HEK293 (cell line): Measurements from ENCODE around the gene CMTM4.

ENCODE experiments used
- GLI2 ChIP-seq: fragments of 450-650 bp; formaldehyde crosslinking; IDR thresholded peaks from 2 replicates; pipeline ENCODE4; 2017; ENCODE audit warnings: missing biosample characterization, missing genetic modification characterization, low read depth, borderline replicate concordance
- IKZF3 ChIP-seq: fragments of 450-650 bp; IDR thresholded peaks from 2 replicates; pipeline ENCODE4 v1.5.0; 2018; ENCODE audit warnings: missing biosample characterization, mild to moderate bottlenecking, missing genetic modification characterization, moderate library complexity
- KLF9 ChIP-seq: fragments of 450-650 bp; formaldehyde crosslinking; IDR thresholded peaks from 2 replicates; pipeline ENCODE4 v1.5.1; 2016; ENCODE audit warnings: missing biosample characterization, missing genetic modification characterization, low read depth
- MYNN ChIP-seq: fragments of 450-650 bp; formaldehyde crosslinking; IDR thresholded peaks from 2 replicates; pipeline ENCODE4 v1.5.1; 2016; ENCODE audit warnings: missing biosample characterization, missing genetic modification characterization, borderline replicate concordance
- OSR2 ChIP-seq: fragments of 450-650 bp; formaldehyde crosslinking; IDR thresholded peaks from 2 replicates; pipeline ENCODE4 v1.5.1; 2016; ENCODE audit warnings: missing biosample characterization, missing genetic modification characterization
- REPIN1 ChIP-seq: fragments of 450-650 bp; formaldehyde crosslinking; IDR thresholded peaks from 2 replicates; pipeline ENCODE4 v1.5.1; 2017; ENCODE audit warnings: missing biosample characterization, missing genetic modification characterization, low read depth
- SP7 ChIP-seq: fragments of 450-650 bp; formaldehyde crosslinking; IDR thresholded peaks from 2 replicates; pipeline ENCODE4 v1.5.1; 2016; ENCODE audit warnings: missing biosample characterization, missing genetic modification characterization
- TRIM28 ChIP-seq: IDR thresholded peaks from 2 replicates; pipeline ENCODE4 v1.6.1; 2011; ENCODE audit warnings: low read length, control low read depth, borderline replicate concordance
- YY2 ChIP-seq: fragments of 450-650 bp; formaldehyde crosslinking; IDR thresholded peaks from 2 replicates; pipeline ENCODE4 v1.5.1; 2016; ENCODE audit warnings: missing biosample characterization, missing genetic modification characterization
- ZBTB48 ChIP-seq: fragments of 450-650 bp; formaldehyde crosslinking; IDR thresholded peaks from 2 replicates; pipeline ENCODE4 v1.5.1; 2016; ENCODE audit warnings: missing biosample characterization, missing genetic modification characterization
- ZNF10 ChIP-seq: fragments of 450-650 bp; formaldehyde crosslinking; IDR thresholded peaks from 2 replicates; pipeline ENCODE4 v1.5.1; 2017; ENCODE audit warnings: missing biosample characterization, missing genetic modification characterization
- ZNF138 ChIP-seq: fragments of 450-650 bp; formaldehyde crosslinking; IDR thresholded peaks from 2 replicates; pipeline ENCODE4 v1.5.1; 2016; ENCODE audit warnings: missing biosample characterization, missing genetic modification characterization, borderline replicate concordance
- ZNF37A ChIP-seq: fragments of 450-650 bp; IDR thresholded peaks from 2 replicates; pipeline ENCODE4 v1.5.1; 2018; ENCODE audit warnings: missing biosample characterization, missing genetic modification characterization
- ZNF473 ChIP-seq: fragments of 450-650 bp; formaldehyde crosslinking; IDR thresholded peaks from 2 replicates; pipeline ENCODE4 v1.5.1; 2017; ENCODE audit warnings: missing biosample characterization, missing genetic modification characterization
- ZNF544 ChIP-seq: fragments of 450-650 bp; formaldehyde crosslinking; IDR thresholded peaks from 2 replicates; pipeline ENCODE4 v1.5.0; 2017; ENCODE audit warnings: missing biosample characterization, missing genetic modification characterization
- ZNF660 ChIP-seq: fragments of 450-650 bp; IDR thresholded peaks from 2 replicates; pipeline ENCODE4 v1.5.1; 2018; ENCODE audit warnings: missing biosample characterization, mild to moderate bottlenecking, missing genetic modification characterization
- ZNF837 ChIP-seq: fragments of 450-650 bp; formaldehyde crosslinking; IDR thresholded peaks from 2 replicates; pipeline ENCODE4 v1.5.1; 2016; ENCODE audit warnings: missing biosample characterization, missing genetic modification characterization
- TF ChIP-seq, protein P1 (sequence below): fragments of 450-650 bp; formaldehyde crosslinking; IDR thresholded peaks from 2 replicates; pipeline ENCODE4 v1.5.1; 2016; ENCODE audit warnings: missing biosample characterization, missing genetic modification characterization
- TF ChIP-seq, protein P2 (sequence below): fragments of 450-650 bp; formaldehyde crosslinking; IDR thresholded peaks from 2 replicates; pipeline ENCODE4 v1.5.0; 2017; ENCODE audit warnings: missing biosample characterization, missing genetic modification characterization, borderline replicate concordance
- TF ChIP-seq, protein P3 (sequence below): fragments of 450-650 bp; IDR thresholded peaks from 2 replicates; pipeline ENCODE4 v1.5.1; 2018; ENCODE audit warnings: missing biosample characterization, missing genetic modification characterization
- TF ChIP-seq, protein P4 (sequence below): fragments of 450-650 bp; IDR thresholded peaks from 2 replicates; pipeline ENCODE4 v1.5.1; 2018; ENCODE audit warnings: missing biosample characterization, mild to moderate bottlenecking, missing genetic modification characterization
- TF ChIP-seq, protein P5 (sequence below): fragments of 450-650 bp; formaldehyde crosslinking; IDR thresholded peaks from 2 replicates; pipeline ENCODE4 v1.5.1; 2016; ENCODE audit warnings: missing biosample characterization, missing genetic modification characterization
- TF ChIP-seq, protein P6 (sequence below): fragments of 450-650 bp; formaldehyde crosslinking; IDR thresholded peaks from 2 replicates; pipeline ENCODE4 v1.5.1; 2017; ENCODE audit warnings: missing biosample characterization, missing genetic modification characterization
- TF ChIP-seq, protein P7 (sequence below): fragments of 450-650 bp; formaldehyde crosslinking; IDR thresholded peaks from 2 replicates; pipeline ENCODE4 v1.5.1; 2017; ENCODE audit warnings: missing biosample characterization, missing genetic modification characterization

CMTM4 gene

DNA sequence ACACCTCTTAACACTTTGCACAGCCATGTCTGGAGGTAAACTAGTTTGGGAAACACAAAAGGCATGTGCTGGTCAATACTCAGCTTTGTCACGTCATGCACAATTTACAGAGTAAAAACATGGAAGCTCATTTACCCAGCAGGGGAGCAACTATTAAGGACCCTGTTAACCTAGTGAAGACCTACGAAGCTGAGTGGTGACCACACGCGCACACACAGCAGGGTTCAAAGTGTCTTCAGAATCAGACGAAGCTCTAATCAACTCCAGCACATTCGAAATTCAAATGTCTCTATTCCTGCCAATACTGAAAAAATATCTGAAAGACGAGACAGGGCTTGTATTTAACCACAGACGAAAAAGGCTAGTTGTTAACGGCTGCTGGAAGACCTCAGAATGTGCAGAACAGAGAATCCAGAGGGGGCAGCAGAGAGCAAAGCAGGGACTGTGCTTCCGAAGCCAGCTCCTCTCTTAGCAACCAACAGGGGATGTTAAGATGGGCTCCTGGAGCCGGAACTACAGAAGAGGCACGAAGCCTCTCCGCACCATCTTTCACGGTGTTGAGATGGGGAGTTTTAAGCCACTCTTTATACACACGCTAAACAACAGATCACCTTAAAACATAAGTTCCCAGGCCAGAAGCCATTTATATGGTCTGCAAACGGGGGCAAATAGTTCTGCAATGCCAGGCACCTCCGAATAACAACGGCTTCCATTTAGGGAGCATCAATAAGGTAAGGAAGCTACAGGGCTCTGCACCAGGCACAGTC, 45.7 kb downstream of the CMTM4 start (continued):
- TF ChIP-seq, protein P1, sequence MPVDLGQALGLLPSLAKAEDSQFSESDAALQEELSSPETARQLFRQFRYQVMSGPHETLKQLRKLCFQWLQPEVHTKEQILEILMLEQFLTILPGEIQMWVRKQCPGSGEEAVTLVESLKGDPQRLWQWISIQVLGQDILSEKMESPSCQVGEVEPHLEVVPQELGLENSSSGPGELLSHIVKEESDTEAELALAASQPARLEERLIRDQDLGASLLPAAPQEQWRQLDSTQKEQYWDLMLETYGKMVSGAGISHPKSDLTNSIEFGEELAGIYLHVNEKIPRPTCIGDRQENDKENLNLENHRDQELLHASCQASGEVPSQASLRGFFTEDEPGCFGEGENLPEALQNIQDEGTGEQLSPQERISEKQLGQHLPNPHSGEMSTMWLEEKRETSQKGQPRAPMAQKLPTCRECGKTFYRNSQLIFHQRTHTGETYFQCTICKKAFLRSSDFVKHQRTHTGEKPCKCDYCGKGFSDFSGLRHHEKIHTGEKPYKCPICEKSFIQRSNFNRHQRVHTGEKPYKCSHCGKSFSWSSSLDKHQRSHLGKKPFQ, result no peak
- TF ChIP-seq, protein P2, sequence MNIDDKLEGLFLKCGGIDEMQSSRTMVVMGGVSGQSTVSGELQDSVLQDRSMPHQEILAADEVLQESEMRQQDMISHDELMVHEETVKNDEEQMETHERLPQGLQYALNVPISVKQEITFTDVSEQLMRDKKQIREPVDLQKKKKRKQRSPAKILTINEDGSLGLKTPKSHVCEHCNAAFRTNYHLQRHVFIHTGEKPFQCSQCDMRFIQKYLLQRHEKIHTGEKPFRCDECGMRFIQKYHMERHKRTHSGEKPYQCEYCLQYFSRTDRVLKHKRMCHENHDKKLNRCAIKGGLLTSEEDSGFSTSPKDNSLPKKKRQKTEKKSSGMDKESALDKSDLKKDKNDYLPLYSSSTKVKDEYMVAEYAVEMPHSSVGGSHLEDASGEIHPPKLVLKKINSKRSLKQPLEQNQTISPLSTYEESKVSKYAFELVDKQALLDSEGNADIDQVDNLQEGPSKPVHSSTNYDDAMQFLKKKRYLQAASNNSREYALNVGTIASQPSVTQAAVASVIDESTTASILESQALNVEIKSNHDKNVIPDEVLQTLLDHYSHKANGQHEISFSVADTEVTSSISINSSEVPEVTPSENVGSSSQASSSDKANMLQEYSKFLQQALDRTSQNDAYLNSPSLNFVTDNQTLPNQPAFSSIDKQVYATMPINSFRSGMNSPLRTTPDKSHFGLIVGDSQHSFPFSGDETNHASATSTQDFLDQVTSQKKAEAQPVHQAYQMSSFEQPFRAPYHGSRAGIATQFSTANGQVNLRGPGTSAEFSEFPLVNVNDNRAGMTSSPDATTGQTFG (tag by site-specific recombination), result no peak
- TF ChIP-seq, protein P3, sequence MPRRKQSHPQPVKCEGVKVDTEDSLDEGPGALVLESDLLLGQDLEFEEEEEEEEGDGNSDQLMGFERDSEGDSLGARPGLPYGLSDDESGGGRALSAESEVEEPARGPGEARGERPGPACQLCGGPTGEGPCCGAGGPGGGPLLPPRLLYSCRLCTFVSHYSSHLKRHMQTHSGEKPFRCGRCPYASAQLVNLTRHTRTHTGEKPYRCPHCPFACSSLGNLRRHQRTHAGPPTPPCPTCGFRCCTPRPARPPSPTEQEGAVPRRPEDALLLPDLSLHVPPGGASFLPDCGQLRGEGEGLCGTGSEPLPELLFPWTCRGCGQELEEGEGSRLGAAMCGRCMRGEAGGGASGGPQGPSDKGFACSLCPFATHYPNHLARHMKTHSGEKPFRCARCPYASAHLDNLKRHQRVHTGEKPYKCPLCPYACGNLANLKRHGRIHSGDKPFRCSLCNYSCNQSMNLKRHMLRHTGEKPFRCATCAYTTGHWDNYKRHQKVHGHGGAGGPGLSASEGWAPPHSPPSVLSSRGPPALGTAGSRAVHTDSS, result no peak
- TF ChIP-seq, protein P4, sequence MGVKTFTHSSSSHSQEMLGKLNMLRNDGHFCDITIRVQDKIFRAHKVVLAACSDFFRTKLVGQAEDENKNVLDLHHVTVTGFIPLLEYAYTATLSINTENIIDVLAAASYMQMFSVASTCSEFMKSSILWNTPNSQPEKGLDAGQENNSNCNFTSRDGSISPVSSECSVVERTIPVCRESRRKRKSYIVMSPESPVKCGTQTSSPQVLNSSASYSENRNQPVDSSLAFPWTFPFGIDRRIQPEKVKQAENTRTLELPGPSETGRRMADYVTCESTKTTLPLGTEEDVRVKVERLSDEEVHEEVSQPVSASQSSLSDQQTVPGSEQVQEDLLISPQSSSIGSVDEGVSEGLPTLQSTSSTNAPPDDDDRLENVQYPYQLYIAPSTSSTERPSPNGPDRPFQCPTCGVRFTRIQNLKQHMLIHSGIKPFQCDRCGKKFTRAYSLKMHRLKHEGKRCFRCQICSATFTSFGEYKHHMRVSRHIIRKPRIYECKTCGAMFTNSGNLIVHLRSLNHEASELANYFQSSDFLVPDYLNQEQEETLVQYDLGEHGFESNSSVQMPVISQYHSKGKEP (tag by site-specific recombination), result no peak
- TF ChIP-seq REPIN1 (tag by site-specific recombination) (no peak), MYNN (tag by site-specific recombination) (no peak), ZBTB48 (tag by site-specific recombination) (peak; percentile 95), OSR2 (tag by site-specific recombination) (peak; percentile 46), ZNF544 (tag by site-specific recombination) (no peak), SP7 (0 out of 2 replicates have a peak, but pooled peaks have one; percentile 16), YY2 (no peak), IKZF3 (tag by site-specific recombination) (no peak), ZNF473 (tag by site-specific recombination) (no peak), KLF9 (tag by site-specific recombination) (no peak), ZNF10 (tag by site-specific recombination) (peak; percentile 28; the same call in 1 of the 2 replicates), ZNF660 (tag by site-specific recombination) (peak; percentile 90), ZNF37A (tag by site-specific recombination) (no peak), ZNF138 (no peak), TRIM28 (peak; percentile 95), ZNF837 (tag by site-specific recombination) (no peak), GLI2 (tag by site-specific recombination) (no peak)
- TF ChIP-seq, protein P5, sequence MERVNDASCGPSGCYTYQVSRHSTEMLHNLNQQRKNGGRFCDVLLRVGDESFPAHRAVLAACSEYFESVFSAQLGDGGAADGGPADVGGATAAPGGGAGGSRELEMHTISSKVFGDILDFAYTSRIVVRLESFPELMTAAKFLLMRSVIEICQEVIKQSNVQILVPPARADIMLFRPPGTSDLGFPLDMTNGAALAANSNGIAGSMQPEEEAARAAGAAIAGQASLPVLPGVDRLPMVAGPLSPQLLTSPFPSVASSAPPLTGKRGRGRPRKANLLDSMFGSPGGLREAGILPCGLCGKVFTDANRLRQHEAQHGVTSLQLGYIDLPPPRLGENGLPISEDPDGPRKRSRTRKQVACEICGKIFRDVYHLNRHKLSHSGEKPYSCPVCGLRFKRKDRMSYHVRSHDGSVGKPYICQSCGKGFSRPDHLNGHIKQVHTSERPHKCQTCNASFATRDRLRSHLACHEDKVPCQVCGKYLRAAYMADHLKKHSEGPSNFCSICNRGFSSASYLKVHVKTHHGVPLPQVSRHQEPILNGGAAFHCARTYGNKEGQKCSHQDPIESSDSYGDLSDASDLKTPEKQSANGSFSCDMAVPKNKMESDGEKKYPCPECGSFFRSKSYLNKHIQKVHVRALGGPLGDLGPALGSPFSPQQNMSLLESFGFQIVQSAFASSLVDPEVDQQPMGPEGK (tag by site-specific recombination), result no peak
- TF ChIP-seq, protein P6, sequence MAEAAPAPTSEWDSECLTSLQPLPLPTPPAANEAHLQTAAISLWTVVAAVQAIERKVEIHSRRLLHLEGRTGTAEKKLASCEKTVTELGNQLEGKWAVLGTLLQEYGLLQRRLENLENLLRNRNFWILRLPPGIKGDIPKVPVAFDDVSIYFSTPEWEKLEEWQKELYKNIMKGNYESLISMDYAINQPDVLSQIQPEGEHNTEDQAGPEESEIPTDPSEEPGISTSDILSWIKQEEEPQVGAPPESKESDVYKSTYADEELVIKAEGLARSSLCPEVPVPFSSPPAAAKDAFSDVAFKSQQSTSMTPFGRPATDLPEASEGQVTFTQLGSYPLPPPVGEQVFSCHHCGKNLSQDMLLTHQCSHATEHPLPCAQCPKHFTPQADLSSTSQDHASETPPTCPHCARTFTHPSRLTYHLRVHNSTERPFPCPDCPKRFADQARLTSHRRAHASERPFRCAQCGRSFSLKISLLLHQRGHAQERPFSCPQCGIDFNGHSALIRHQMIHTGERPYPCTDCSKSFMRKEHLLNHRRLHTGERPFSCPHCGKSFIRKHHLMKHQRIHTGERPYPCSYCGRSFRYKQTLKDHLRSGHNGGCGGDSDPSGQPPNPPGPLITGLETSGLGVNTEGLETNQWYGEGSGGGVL, result peak; percentile 33; the same call in 1 of the 2 replicates
- TF ChIP-seq, protein P7, sequence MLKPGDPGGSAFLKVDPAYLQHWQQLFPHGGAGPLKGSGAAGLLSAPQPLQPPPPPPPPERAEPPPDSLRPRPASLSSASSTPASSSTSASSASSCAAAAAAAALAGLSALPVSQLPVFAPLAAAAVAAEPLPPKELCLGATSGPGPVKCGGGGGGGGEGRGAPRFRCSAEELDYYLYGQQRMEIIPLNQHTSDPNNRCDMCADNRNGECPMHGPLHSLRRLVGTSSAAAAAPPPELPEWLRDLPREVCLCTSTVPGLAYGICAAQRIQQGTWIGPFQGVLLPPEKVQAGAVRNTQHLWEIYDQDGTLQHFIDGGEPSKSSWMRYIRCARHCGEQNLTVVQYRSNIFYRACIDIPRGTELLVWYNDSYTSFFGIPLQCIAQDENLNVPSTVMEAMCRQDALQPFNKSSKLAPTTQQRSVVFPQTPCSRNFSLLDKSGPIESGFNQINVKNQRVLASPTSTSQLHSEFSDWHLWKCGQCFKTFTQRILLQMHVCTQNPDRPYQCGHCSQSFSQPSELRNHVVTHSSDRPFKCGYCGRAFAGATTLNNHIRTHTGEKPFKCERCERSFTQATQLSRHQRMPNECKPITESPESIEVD (tag by site-specific recombination), result peak; percentile 44; the same call in 1 of the 2 replicates
